Kidney capillary endothelial cell (primary cell): Measurements from ENCODE around the gene VPS37D.
"Not testable (repeated sequence)": the region's sequence is repeated elsewhere in the genome, so short reads cannot be mapped to it uniquely, and the experiment has no call there.

ENCODE experiments used
- DNase-seq: peaks from one replicate; pipeline ENCODE4 v3.0.0-alpha.2; 2018; ENCODE audit warnings: low spot score

VPS37D gene, protein sequence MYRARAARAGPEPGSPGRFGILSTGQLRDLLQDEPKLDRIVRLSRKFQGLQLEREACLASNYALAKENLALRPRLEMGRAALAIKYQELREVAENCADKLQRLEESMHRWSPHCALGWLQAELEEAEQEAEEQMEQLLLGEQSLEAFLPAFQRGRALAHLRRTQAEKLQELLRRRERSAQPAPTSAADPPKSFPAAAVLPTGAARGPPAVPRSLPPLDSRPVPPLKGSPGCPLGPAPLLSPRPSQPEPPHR

DNA sequence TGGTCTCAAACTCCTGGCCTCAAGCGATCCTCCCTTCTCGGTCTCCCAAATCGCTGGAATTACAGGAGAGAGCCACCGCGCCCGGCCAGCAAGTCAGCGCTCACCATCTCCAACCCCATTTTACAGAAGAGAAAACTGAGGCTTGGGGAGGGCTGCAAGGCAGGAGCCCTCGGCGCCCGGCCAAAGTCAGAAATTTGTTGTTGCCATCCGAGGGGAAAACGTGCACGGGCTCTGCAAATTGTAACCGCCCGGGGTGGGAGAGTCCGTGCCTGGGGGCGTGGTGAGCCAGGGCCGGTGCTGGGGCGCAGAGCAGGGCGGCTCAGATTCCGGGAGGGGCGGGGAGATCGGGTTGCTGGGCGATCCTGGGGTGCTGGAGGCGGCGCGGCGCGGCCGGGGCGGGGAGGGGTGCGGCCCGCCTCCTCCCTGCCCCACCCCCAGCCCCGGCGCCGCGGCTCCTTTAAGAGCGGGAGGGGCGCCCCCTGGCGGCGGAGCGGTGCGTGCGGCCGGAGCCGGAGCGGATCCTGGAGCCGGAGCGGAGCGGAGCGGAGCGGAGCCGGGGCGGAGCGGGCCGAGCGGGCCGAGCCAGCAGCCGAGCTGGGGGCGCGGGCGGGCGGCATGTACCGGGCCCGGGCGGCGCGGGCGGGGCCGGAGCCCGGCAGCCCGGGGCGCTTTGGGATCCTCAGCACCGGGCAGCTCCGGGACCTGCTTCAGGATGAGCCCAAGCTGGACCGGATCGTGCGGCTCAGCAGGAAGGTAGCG is at the start of gene VPS37D:
Gene VPS37D (plus strand): TSS at position 488 of the 759 bp plus-strand sequence. CDS start 128 bp downstream, at position 616.
- peak; percentile 52 for DNase-seq

DNA sequence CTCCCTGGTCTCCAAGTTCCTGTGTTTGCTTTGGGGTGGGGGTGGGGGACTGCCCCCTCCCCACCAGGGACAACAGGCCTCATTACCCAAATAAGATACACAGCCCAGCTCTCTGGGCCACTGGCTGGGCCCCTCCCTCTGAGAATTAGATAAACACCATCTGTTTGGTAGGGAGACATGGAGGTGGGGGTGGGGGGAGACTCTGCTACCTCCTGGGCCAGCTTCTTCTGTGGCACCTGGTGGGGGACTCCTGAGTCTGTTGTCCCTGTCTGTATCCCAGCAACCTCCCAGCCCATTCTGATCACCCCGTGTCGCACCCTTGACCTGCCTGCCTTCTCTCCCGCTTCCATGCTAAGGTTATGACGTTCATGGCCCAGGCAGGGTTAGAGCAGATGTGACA is 49.1 kb upstream of the VPS37D start:
- DNase-seq, result no peak

DNA sequence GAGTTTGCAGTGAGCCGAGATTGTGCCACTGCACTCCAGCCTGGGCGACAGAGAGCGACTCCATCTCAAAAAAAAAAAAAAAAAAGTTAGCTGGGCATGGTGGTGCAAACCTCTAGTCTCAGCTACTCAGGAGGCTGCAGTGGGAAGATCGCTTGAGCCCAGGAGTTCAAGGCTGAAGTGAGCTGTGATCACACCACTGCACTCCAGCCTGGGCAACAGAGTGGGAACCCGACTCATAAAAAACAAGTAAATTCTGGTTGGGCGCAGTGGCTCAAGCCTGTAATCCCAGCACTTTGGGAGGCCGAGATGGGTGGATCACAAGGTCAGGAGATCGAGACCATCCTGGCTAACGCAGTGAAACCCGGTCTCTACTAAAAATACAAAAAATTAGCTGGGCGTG is 48.2 kb upstream of the VPS37D start:
- DNase-seq, result not testable (repeated sequence)

DNA sequence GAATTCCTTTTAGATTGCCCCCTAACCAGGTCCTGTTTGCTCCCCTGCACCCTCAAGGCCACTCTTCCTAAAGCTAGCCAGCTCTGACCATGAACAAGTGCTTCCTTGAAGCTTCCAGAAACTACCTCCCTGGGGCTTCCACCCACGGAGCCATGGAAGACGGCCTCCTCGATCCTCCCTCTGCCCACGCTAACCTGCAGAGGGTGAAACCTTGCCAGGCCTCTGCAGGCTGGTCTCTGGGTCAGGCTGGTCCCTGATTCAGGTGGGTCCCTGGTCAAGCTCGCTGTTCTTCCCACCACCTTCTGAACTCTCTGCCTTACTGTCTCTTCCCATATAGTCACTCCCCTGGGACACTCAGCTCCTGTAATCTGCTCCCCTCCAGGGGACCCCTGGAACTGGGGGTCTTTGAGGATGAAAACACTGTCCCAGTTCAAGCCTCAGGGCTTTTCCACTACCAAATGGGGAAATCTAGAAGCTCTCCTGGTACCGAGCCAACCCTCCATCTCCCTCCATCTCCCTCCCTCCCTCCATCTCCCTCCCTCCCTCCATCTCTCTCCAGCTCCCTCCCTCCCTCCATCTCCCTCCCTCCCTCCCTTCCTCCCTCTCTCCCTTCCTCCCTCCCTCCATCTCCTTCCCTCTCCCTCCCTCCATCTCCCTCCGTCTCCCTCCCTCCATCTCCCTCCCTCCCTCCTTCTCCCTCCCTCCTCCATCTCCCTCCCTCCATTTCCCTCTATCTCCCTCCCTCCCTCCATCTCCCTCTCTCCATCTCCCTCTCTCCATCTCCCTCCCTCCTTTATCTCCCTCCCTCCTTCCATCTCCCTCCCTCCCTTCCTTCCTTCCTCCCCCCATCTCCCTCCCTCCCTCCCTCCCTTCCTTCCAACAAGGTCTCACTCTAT is 46.2 kb upstream of the VPS37D start:
- DNase-seq, result no peak

DNA sequence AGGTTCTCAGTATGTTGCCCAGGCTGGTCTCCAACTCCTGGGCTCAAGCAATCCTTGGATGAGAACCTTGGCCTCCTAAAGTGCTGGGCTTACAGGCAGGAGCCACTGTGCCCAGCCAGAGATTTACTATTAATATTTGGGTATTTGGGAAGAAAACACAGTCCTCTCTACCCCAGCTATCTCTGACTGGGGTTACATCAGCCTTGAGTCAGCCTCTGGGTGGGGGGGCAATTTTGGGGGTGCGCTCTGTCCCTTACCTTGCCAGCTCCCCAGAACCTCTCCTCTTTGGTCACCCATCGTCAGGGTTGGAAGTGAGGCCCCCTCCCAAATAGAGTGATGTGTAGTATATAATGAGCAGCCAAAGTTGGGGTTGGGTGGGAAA is 45.1 kb upstream of the VPS37D start:
- no peak for DNase-seq

DNA sequence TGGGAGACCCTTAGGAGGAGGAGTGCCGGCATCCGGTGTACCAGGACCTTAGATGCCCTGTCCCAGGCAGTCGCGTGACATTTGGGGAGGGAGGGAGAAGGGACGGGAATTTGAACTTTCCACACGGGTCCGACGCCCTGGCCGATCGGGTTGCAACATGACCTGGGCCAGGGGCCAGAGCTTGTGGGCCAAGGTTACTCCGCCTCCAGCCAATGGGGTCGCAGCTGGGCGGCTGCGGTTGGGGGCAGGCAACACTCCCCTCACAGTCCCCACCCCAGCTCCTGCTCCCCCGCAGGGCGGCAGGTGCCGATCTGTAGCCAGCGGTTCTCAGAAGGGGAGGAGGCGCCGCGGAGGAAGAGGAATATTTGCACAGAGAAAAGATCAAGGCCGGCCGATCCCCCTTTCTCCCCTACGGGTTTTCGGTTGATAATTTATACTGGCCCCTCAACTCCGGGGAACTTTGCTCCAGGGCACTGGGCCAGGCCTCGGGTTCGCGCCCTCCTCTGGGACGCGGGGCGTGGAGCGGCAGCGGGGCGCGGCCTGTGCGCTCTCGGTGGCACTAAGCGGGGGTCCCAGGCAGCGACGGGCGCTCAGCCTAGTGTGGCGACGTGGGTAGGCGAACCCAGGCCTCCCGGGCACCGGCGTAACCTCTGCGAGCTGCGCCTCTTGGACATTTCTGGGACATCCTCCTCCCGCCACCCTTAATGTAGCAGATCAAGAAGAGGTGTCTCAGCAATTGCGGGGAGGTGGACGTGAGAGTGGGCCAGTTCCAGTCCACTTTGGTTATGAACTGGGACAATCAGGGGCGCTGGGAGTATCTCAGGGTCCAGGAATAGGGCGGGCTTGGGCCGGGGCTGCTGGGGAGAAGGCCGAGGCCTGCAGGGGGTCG is 44.5 kb upstream of the VPS37D start:
- DNase-seq, result no peak

DNA sequence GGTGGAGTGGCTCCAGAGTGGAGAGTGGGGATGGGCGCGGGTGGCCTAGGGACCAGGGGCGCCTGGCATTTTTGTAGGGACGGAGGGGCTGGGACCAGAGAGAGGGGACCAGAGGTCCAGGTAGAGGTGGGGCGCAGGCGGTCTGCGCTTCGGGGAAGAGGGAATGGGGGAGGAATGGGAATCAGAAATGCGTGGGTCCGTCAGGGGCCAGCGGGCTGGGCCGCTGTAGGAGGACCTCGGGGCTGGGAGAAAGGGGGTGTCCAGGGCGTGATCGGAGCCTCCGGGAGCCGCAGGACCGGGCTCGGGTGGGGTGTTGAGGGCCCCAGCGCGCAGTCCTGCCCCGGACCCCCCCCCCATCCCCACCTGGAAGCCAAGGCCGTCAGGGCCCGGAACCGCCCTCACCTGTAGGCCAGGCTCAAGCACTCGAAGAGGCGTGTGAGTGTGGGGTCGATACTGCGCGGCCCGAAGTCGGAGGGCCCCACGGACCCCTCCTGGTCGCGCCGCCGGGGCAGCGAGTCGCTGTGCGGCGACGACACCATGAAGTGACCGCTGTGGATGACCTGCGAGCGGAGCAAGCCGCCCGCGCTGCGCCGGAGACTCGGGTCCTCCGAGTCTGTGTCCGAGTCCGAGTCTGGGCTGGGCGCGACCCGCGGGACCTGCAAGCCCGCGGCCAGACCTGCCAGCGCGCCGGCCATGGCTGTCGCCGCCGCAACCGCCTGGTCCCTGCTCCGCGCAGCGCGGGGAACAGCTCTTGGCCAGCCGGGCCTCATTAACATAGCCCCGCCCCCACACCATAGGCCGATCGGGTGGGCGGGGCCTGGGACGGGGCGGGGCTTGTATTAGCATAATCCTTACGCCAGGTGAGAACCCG is 43.6 kb upstream of the VPS37D start, which contains the start of gene MLXIPL:
Gene MLXIPL (minus strand): TSS at position 725 of the 871 bp plus-strand sequence. CDS start 30 bp downstream, at position 695.
- peak; percentile 33 for DNase-seq

DNA sequence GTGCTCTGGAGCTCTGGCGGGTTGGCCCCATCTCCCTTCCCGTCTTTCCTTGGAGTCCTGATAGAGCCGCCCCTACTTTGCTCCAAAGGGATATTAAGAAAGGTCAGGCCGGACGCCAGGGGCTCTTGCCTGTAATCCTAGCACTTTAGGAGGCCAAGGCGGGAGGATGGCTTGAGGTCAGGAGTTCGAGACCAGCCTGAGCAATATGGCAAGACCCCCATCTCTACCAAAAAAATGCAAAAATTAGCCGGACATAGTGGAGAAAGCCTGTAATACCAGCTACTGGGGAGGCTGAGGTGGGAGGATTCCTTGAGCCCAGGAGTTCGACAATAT is 43.0 kb upstream of the VPS37D start:
- DNase-seq, result no peak

DNA sequence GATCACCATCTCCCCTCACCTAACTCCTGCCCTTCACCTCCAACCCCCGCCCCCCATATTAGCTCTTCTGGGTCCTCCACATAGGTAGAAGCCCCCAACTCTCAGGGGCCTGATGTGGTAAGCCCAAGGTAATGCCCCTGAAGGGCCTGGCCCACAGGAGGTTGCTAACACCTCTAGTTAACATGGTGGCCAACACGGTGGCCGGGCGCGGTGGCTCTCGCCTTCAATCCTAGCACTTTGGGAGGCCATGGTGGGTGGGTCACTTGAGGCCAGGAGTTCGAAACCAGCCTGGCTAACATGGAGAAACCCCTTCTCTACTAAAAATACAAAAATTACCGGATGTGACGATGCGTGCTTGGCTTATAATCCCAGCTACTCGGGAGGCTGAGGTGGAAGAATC is 42.4 kb upstream of the VPS37D start:
- DNase-seq, result no peak

DNA sequence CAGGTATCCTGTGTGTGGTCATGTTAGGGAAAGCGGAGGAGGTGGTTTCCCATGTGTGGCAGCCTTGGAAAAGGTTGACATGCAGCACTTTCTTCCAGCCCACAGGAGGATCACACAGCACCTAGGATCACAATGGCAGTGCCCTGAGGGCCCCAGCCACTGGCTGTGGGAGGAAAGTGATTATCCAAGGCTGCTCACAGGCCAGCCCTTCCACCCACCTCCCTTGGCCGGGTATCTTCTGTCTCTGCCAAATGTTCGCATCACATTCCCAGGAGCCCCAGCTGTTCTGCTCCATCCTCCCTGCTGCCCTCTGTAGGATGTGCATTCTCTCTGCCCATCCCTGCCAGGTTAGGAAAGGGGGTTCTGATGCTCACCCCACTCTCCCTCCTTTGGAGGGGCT is 40.8 kb upstream of the VPS37D start:
- no peak for DNase-seq

DNA sequence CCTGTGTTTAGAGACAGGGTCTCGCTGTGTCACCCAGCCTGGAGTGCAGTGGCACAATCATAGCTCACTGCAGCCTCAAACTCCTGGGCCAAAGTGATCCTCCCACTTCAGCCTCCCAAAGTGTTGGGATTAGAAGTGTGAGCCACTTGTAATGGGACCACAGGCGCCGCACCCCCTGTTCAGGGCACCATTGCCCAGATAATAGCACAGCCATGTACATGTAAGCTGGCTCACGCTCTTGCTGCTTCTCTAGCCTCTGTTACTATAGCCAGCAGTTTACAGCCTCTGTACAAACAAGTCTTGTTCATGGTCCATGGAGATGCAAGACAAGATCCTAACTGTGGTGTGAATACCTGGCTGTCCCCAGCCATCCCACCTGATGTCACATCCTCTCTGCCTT is 39.1 kb upstream of the VPS37D start:
- DNase-seq, result no peak

DNA sequence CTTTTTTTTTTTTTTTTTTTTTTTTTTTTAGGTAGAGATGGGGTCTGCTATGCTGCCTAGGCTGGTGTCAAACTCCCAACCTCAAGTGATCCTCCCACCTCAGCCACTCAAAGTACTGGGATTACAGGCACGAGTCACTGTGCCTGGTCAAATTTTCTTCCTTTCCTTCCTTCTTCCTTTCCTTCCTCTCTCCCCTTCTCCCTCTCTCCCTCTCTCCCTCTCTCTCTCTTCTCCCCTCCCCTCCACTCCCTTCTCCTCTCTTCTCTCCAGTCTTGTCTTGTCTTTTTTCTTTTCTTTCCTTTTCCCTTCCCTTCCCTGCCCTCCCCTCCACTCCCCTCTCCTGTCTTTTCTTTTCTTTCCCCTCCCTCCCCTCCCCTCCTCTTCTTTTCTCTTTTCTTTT is 36.1 kb upstream of the VPS37D start:
- DNase-seq, result no peak

DNA sequence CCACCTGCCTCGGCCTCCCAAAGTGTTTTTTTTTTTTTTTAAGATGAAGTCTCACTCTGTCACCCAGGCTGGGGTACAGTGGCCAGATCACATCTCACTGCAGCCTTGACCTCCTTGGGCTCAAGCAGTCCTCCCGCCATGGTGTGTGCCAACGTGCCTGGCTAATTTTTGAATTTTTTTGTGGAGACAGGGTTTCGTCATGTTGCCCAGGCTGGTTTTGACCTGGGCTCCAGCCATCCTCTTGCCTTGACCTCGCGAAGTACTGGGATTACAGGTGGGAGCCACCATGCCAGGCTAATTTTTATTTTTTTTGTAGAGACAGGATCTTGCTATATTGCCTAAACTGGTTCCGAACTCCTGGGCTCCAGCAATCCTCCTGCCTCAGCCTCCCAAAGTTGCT is 34.3 kb upstream of the VPS37D start:
- DNase-seq, result no peak

DNA sequence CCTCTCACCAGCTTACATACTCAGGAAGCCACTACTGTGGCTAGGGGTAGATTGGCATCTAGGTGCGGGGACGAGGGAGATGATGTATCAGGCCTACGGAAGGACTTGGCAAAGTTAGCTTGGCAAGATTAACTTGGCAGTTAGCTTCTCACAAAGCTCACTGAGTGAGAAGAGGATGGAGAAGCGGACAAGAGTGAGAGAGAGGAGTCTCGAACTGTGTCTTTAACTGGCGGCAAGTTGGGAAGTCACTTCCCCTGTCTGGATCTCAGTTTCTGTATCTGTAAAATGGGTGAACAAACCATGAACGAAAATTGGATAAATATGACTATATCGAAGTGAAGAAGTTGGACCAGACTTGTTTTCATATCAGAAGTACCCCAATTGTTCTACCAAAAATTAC is 33.8 kb upstream of the VPS37D start:
- no peak for DNase-seq

DNA sequence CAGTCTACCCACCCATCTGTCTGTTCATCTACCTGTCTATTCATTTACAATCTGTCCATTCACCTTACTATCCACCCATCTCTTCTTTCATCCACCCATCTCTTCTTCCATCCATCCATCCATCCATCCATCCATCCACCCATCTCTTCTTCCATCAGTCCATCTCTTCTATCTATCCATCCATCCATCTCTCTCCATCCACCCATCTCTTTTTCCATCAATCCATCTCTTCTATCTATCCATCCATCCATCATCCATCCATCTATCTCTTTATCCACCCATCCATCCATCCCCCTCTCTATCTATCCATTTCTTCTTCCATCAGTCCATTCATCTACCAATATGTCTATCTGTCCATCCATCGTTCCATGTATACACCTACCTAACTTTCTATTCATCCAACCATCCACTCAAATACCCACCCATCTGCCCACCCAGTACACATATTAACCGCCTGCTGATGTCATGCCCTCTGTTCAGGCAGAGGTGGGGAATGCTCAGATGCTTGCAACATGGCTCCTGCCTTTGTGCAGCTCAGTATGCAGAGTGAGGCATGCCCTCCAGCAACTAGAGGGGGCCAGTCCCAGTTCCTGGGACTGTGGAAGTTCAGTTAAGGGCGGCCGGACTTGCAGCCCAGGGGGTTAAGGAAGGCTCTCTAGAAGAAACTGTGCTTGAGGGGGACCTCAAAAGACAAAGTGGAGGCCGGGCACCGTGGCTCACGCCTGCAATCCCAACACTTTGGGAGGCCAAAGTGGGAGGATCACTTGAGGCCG is 32.0 kb upstream of the VPS37D start:
- no peak for DNase-seq

DNA sequence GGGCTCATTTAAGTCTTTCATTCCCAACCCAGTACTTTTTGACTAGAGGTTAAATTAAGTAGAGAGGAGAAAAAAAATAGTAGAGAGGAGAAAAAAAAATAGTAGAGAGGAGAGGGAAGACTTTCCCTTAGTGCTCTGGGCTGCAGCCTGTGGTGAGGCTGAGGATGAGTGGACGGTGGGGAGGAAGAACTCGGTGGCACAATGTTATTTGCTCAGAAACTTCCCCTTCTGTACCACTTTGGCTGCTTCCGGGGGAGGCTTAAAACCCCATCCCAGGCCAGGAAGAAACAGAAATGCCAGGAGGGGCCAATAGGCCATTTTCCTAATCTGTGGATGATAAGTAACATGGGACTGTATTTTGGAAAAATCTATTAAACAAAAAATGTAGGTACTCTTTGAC is 28.7 kb upstream of the VPS37D start:
- no peak for DNase-seq

DNA sequence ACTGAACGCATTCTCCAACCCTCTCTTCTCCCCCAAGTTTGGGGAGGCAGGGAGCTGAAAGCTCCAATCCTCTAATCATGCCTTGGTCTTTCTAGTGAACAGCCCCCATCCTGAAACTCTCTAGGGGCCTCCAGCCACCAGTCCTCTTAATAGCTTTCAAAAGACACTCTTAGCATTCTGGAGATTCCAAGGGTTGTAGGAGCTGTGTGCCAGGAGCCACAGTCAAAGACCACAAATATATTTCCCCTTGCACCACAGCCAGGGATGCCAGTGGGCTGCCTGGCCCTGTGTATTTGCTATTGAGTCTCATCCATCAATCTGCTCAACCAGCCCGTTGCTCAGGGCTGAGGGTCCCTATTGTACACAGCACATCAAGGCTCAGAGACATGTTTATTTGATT is 24.8 kb upstream of the VPS37D start:
- DNase-seq, result no peak

DNA sequence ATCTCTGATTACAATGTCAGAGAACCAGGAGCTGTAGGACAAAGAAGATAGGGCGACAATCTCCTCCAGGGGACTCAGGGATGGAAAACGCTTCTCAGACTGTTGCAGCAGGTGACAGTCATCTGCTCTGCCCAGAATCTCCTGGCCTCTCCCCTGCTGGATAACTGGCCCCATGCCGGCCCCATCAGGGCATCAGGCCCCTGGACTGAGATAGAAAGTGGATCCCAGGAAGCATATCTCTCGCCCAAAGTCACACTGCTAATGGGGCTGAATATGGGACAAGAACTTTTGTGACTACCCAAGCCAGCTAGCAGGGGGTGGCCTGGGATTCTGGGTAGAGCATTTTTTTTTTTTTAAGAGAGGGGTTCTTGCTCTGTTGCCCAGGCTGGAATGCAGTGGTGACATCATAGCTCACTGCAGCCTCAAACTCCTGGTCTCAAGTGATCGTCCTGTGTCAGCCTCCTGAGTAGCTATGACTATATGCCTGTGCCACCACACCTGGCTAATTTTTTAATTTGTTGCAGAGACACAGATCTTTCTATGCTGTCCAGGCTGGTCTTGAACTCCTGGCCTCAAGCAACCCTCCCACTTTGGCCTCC is 22.8 kb upstream of the VPS37D start:
- DNase-seq, result no peak

DNA sequence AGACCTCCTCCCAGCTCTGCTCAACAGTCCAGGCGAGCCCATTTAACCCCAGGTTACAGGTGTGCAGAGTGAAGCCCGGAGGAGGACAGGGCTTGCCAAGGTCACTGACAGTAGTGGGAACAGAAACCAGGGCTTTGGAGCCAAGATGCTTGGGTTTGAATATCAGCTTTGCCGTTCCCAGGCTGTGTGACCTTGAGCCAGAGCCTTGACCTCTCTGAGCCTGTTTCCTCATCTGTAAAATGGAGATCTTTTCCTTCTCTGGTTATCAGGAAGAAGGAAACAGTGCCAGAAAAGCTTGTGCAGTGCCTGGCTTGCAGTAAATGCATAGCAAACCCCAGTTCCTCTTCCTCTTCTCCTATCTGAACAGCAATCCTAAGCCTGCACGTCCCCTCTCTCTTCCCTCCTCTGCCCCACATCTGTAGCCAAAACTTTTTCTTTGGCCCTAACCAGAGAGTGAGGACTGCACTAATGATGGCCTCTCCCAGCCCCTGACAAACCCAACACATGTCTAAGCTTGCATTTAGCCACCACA is 21.9 kb upstream of the VPS37D start:
- no peak for DNase-seq
